HCT116 (cell line): Measurements from ENCODE around the gene ASAP2. TPM values are rescaled to one million over a fixed set of nuclear protein-coding genes. Genes with fewer than 3 reads are reported as not detected.
A peak's percentile ranks its signal among the peaks of the same experiment; 100 is the strongest.

ENCODE experiments used
- ATAC-seq: fragments of 200-7000 bp; cut with Tn5 transposase; 2 replicates; pipeline ENCODE4 v1.9.1; 2020; ENCODE audit warnings: mild to moderate bottlenecking, moderate library complexity
- BruUV-seq: library from RNA; stranded (reverse); fragments of 400-500 nt; replicated peaks from 2 replicates; lab custom pipeline; 2021; lab: Mats Ljungman, UMichigan
- CTCF ChIA-PET: fragments of 300-600 bp; sonication (Branson Sonifier 250); formaldehyde crosslinking; loops from one replicate; lab custom pipeline; 2021; ENCODE audit warnings: antibody characterized with exemption; lab: Charles Lee
- POLR2A ChIA-PET: fragments of 300-600, 350-600 bp; sonication (Branson Sonifier 250); formaldehyde crosslinking; loops from one replicate; lab custom pipeline; 2021; ENCODE audit warnings: antibody characterized with exemption; lab: Charles Lee
- RAD21 ChIA-PET, 2 experiments: fragments of 300-600 bp; sonication (Branson Sonifier 250); formaldehyde crosslinking; loops; one replicate each; lab custom pipeline; 2023; ENCODE audit warnings: low total read pairs in 2 of 2; ENCODE audit not compliant: uncharacterized antibody in 2 of 2, unreplicated experiment in 2 of 2, low non-redundant PET in 1 of 2; lab: Charles Lee
- DNase-seq: peaks from one replicate; pipeline ENCODE4 v3.0.0-alpha.2; 2010; ENCODE audit warnings: low read depth, low spot score
- H2AFZ ChIP-seq: fragments of 200-600 bp; shearing (Covaris generic), sonication (generic); 2 replicates; pipeline ENCODE4 v1.6.1; 2017; ENCODE audit warnings: low read depth, mixed run types, mixed read lengths, antibody characterized with exemption, low read length; ENCODE audit not compliant: poor library complexity, severe bottlenecking
- H3K27ac ChIP-seq: 2 replicates; pipeline ENCODE4 v1.5.1; 2012; ENCODE audit warnings: low read depth, low read length
- H3K27me3 ChIP-seq: fragments of 200-600 bp; sonication (generic); 2 replicates; pipeline ENCODE4 v1.6.1; 2016; ENCODE audit warnings: mixed run types, low read length, mixed read lengths; ENCODE audit not compliant: insufficient read depth
- H3K36me3 ChIP-seq, 2 experiments: fragments of 200-500 bp in 1 of 2; fragments of 200-600 bp in 1 of 2; sonication (Bioruptor generic) in 1 of 2; sonication (generic) in 1 of 2; 2 replicates each; pipeline versions ENCODE4 v1.5.1 to v1.6.1; 2014 to 2016; ENCODE audit warnings: low read length in 2 of 2, inconsistent platforms in 1 of 2, mixed read lengths in 1 of 2, mixed run types in 1 of 2; ENCODE audit not compliant: insufficient read depth in 2 of 2, control insufficient read depth in 1 of 2
- H3K4me1 ChIP-seq, 2 experiments: fragments of 200-600 bp in 1 of 2; sonication (generic) in 1 of 2; 2 replicates each; pipeline versions ENCODE4 v1.5.1 to v1.6.1; 2012 to 2017; ENCODE audit warnings: low read length in 2 of 2, inconsistent platforms in 1 of 2, mild to moderate bottlenecking in 1 of 2, mixed read lengths in 1 of 2, mixed run types in 1 of 2, moderate library complexity in 1 of 2; ENCODE audit not compliant: insufficient read depth in 2 of 2, control insufficient read depth in 1 of 2
- H3K4me2 ChIP-seq: fragments of 200-600 bp; sonication (generic); 2 replicates; pipeline ENCODE4 v1.6.1; 2017; ENCODE audit warnings: mixed run types, low read length, mixed read lengths
- H3K4me3 ChIP-seq, 2 experiments: fragments of 200-600 bp in 1 of 2; sonication (generic) in 1 of 2; replicated peaks in 1 of 2; 2 replicates each; pipeline ENCODE4 v1.5.1; 2011 to 2016; ENCODE audit warnings: low read length in 2 of 2, control low read depth in 1 of 2, low read depth in 1 of 2, mild to moderate bottlenecking in 1 of 2, mixed read lengths in 1 of 2, mixed run types in 1 of 2
- H3K79me2 ChIP-seq: fragments of 200-600 bp; sonication (generic); 2 replicates; pipeline ENCODE4 v1.6.1; 2017; ENCODE audit warnings: mild to moderate bottlenecking, mixed run types, low read length, moderate library complexity, mixed read lengths; ENCODE audit not compliant: insufficient read depth
- H3K9ac ChIP-seq: fragments of 200-600 bp; sonication (generic); 2 replicates; pipeline ENCODE4 v1.6.1; 2016; ENCODE audit warnings: low read length, mixed read lengths
- H3K9me2 ChIP-seq: fragments of 200-600 bp; sonication (generic), shearing (Covaris generic); 2 replicates; pipeline ENCODE4 v1.6.1; 2017; ENCODE audit warnings: mixed run types, mild to moderate bottlenecking, moderate library complexity; ENCODE audit not compliant: insufficient read depth
- H3K9me3 ChIP-seq, 2 experiments: fragments of 200-500 bp in 1 of 2; fragments of 200-600 bp in 1 of 2; sonication (Bioruptor generic) in 1 of 2; sonication (generic) in 1 of 2; 2 replicates each; pipeline ENCODE4 v1.6.1; 2014 to 2017; ENCODE audit warnings: low read length in 2 of 2, mixed read lengths in 2 of 2, inconsistent platforms in 1 of 2, low read depth in 1 of 2, mild to moderate bottlenecking in 1 of 2, mixed run types in 1 of 2, moderate library complexity in 1 of 2; ENCODE audit not compliant: control insufficient read depth in 1 of 2, insufficient read depth in 1 of 2
- H4K20me1 ChIP-seq: fragments of 200-600 bp; sonication (generic), shearing (Covaris generic); 2 replicates; pipeline ENCODE4 v1.6.1; 2017; ENCODE audit warnings: mixed run types, mild to moderate bottlenecking, moderate library complexity; ENCODE audit not compliant: insufficient read depth
- ELF1 ChIP-seq: IDR thresholded peaks from 2 replicates; pipeline ENCODE4 v1.6.1; 2012; ENCODE audit warnings: low read depth, borderline replicate concordance
- EZH2 ChIP-seq: fragments of 200-600 bp; sonication (generic); IDR thresholded peaks from 2 replicates; pipeline ENCODE4 v1.6.1; 2017; ENCODE audit warnings: antibody characterized with exemption, mixed run types
- JUND ChIP-seq: IDR thresholded peaks from 2 replicates; pipeline ENCODE4 v1.6.1; 2012
- POLR2A ChIP-seq: IDR thresholded peaks from 2 replicates; pipeline ENCODE4 v1.7.0; 2011; ENCODE audit warnings: borderline replicate concordance; ENCODE audit not compliant: insufficient read depth, insufficient read length; ENCODE audit errors: extremely low read depth
- POLR2AphosphoS5 ChIP-seq: IDR thresholded peaks from 2 replicates; pipeline ENCODE4 v1.6.1; 2011; ENCODE audit warnings: mild to moderate bottlenecking, low read depth, low read length, moderate library complexity
- RAD21 ChIP-seq: IDR thresholded peaks from 2 replicates; pipeline ENCODE4 v1.6.1; 2012; ENCODE audit warnings: low read depth, mild to moderate bottlenecking
- REST ChIP-seq: IDR thresholded peaks from 2 replicates; pipeline ENCODE4 v1.6.1; 2012; ENCODE audit warnings: low read depth
- SIN3A ChIP-seq: IDR thresholded peaks from 2 replicates; pipeline ENCODE4 v1.6.1; 2012; ENCODE audit warnings: low read depth
- SP1 ChIP-seq: IDR thresholded peaks from 2 replicates; pipeline ENCODE4 v1.6.1; 2012; ENCODE audit warnings: low read depth
- SRF ChIP-seq: IDR thresholded peaks from 2 replicates; pipeline ENCODE4 v1.6.1; 2012; ENCODE audit warnings: low read depth
- ZBTB33 ChIP-seq: IDR thresholded peaks from 2 replicates; pipeline ENCODE4 v1.6.1; 2011; ENCODE audit warnings: mild to moderate bottlenecking, low read length, moderate library complexity; ENCODE audit not compliant: insufficient replicate concordance; ENCODE audit errors: extremely low read depth
- ZNF274 ChIP-seq: fragments of 200-500 bp; sonication (Bioruptor generic); IDR thresholded peaks from 2 replicates; pipeline ENCODE4 v1.6.1; 2014; ENCODE audit warnings: mild to moderate bottlenecking, low read depth, low read length, inconsistent platforms
- intact Hi-C: fragments of 100-400 bp; cut with micrococcal nuclease; formaldehyde crosslinking; loops from 2 replicates; pipeline ENCODE4 v1.10.0; 2022
- total RNA-seq: library from RNA; stranded (reverse); gene quantifications from one replicate; pipeline ENCODE4 v1.2.1, GENCODE V29; 2021; ENCODE audit not compliant: unreplicated experiment

Gene ASAP2
- total RNA-seq, 1 experiment from 2014 or later = 16.5 TPM

GRCh38 chr2:9288233-9288632 lies 81.6 kb downstream of the ASAP2 start:
- Histone ChIP-seq H3K27ac (peak overlapping the region; percentile 42; the same call in 1 of the 2 replicates), H3K79me2 (peaks cover 5% of the 10 kb centered on the region; the same call in 1 of the 2 replicates), H3K4me2 (peak overlapping the region; percentile 86), H3K4me3 (peak overlapping the region in 1 of 2 experiments; percentile 26; a peak in 2 of 4 replicates), H3K36me3 (no peaks in the 10 kb centered on the region), H3K4me1 (peaks cover 38 to 55% of the 10 kb centered on the region in 2 experiments), H3K9me3 (no peaks in the 10 kb centered on the region), H4K20me1 (no peaks in the 10 kb centered on the region), H2AFZ (no peak overlapping the region), H3K9me2 (no peaks in the 10 kb centered on the region), H3K9ac (peak overlapping the region; percentile 33), H3K27me3 (no peaks in the 10 kb centered on the region)
- intact Hi-C loops = no loop called here
- no TSS peak for BruUV-seq
- ChIA-PET RAD21 (no interaction called here), POLR2A (no interaction called here), CTCF (no interaction called here)
- DNase-seq (no peak), ATAC-seq (peak; percentile 37)
- no peak for TF ChIP-seq POLR2AphosphoS5
- no peak for TF ChIP-seq ELF1
- no peak for TF ChIP-seq REST
- TF ChIP-seq ZBTB33 = no peak
- TF ChIP-seq SIN3A = no peak
- no peak for TF ChIP-seq JUND
- no peak for TF ChIP-seq EZH2
- no peak for TF ChIP-seq RAD21
- TF ChIP-seq ZNF274 = no peak
- no peak for TF ChIP-seq POLR2A
- TF ChIP-seq SRF = no peak
- no peak for TF ChIP-seq SP1
